ENCODE data around the gene PRPF19. TPM values are rescaled to one million over a fixed set of nuclear protein-coding genes. Genes with fewer than 3 reads are reported as not detected.
A peak's percentile ranks its signal among the peaks of the same experiment; 100 is the strongest.

PRPF19 gene
- total and polyA plus RNA-seq, 3 experiments from 2014 or later: 19.0 to 204 (median 201) TPM

DNA sequence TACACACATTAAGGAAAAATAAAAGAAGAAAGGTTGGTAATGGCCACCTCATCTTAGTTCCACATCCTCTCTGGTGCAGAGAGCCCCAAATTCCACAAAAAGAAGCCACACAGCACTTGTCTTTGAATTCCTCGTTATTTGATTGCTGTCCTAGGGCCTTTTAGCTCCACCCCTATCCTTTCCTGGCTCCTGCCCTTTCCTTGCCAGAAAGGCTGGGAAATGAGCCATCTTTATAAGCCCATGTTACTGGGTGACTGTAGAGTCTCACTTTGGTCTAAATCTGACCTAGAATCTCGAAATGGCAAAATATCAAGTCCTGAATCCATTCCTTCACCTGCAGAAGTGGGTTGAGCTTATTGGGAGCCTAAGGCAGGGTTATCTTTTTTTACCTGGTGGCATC lies 13.6 kb upstream of the PRPF19 start:
- Mint-ChIP-seq H3K4me1 (peaks cover 29 to 50% (median 32%) of the 10 kb centered on the region in 3 donors), H3K36me3 (peaks cover 22 to 55% (median 25%) of the 10 kb centered on the region in 3 donors)
- CTCF ChIA-PET: no interaction called here

DNA sequence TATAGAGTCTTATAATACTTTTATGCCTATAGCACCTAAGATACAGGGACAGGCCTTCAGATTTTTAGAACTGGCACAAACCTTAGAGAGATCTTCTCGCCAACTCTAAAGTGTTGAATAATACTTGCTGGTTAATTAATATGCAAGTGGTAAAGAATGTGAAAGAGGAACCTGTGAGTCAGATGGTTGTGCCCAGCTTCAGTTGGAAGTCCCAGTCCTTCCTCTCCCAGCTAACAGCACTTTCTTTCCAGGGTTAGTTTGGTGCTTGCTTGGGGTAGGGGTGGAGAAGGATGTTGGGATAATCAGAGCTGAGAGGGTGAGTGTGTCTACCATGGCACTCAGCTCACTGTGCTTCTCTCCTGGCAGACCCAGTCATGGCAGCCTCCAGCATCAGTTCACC lies 12.9 kb upstream of the PRPF19 start:
- Histone ChIP-seq H3K4me3 (ENCODE audit: low read length) (no peak overlapping the region), H3K4me1 (ENCODE audit: insufficient read depth, low read length) (peaks cover 23% of the 10 kb centered on the region), H3K27me3 (ENCODE audit: insufficient read depth, low read length, poor library complexity, severe bottlenecking) (peaks cover 8% of the 10 kb centered on the region), H3K9me3 (ENCODE audit: low read length) (no peaks in the 10 kb centered on the region), H3K27ac (ENCODE audit: low read depth, low read length) (no peak overlapping the region), H3K36me3 (ENCODE audit: insufficient read depth, low read length) (peaks cover 39% of the 10 kb centered on the region)
- H3K27me3 Mint-ChIP-seq: peaks cover 4 to 7% of the 10 kb centered on the region in 2 donors
- no peak for DNase-seq
- ChIA-PET CTCF (interaction anchor here (1.4 to 1.8 kb wide), 2 partner anchors 89 to 268 kb away, joined by 3 to 5 read pairs; no protein-coding TSS in a partner anchor), POLR2A (no interaction called here)
- H3K4me1 Mint-ChIP-seq: peaks cover 31 to 50% (median 33%) of the 10 kb centered on the region in 3 donors
- H3K9me3 Mint-ChIP-seq: no peaks in the 10 kb centered on the region
- H3K36me3 Mint-ChIP-seq: peaks cover 22 to 58% (median 25%) of the 10 kb centered on the region in 3 donors
- no peak overlapping the region for H3K27ac Mint-ChIP-seq
- no peak overlapping the region for H3K4me3 Mint-ChIP-seq

More for the DNA sequence above, 13.6 kb upstream of the PRPF19 start:
- peaks cover 11% of the 10 kb centered on the region for H3K27me3 ChIP-seq (ENCODE audit: insufficient read depth, low read length, poor library complexity, severe bottlenecking)
- DNase-seq: no peak
- POLR2A ChIA-PET: interaction anchor here (1.5 kb wide), 1 partner anchor 14 kb away, joined by 4 read pairs; no protein-coding TSS in a partner anchor
- H3K27me3 Mint-ChIP-seq: peaks cover 4 to 7% of the 10 kb centered on the region in 2 donors
- H3K4me1 ChIP-seq (ENCODE audit: insufficient read depth, low read length): peaks cover 25% of the 10 kb centered on the region
- no peaks in the 10 kb centered on the region for H3K9me3 Mint-ChIP-seq
- peak overlapping the region in 1 of 7 donors; percentile 18 for H3K4me3 Mint-ChIP-seq
- H3K36me3 ChIP-seq (ENCODE audit: insufficient read depth, low read length): peaks cover 39% of the 10 kb centered on the region
- H3K27ac ChIP-seq (ENCODE audit: low read depth, low read length): no peak overlapping the region
- no peak overlapping the region for H3K27ac Mint-ChIP-seq
- no peak overlapping the region for H3K4me3 ChIP-seq (ENCODE audit: low read length)
- H3K9me3 ChIP-seq (ENCODE audit: low read length): no peaks in the 10 kb centered on the region

DNA sequence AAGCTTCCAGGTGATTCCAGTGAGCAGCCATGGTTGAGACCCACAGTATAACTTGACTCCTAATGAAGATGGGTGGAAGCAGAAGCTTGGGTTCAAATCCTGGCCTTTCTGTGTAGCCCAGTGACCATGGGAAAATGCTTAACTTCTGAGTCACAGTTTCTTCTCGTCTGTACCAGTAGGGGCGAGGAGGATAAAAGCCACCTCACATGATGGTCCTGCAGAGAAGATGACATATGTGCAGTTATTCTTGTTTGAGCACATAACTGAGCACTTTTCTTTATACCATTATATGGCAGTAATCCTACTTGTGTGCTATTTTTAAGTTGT lies 12.5 kb upstream of the PRPF19 start:
- Histone ChIP-seq H3K9me3 (ENCODE audit: low read length) (no peaks in the 10 kb centered on the region), H3K4me1 (ENCODE audit: insufficient read depth, low read length) (peaks cover 20% of the 10 kb centered on the region), H3K27me3 (ENCODE audit: insufficient read depth, low read length, poor library complexity, severe bottlenecking) (peaks cover 5% of the 10 kb centered on the region), H3K27ac (ENCODE audit: low read depth, low read length) (no peak overlapping the region), H3K4me3 (ENCODE audit: low read length) (no peak overlapping the region), H3K36me3 (ENCODE audit: insufficient read depth, low read length) (peaks cover 39% of the 10 kb centered on the region)
- ChIA-PET POLR2A (no interaction called here), CTCF (interaction anchor here (1.3 to 1.8 kb wide), 3 partner anchors 9 to 269 kb away, joined by 3 to 5 read pairs (median 3); no protein-coding TSS in a partner anchor)
- H3K27me3 Mint-ChIP-seq: peaks cover 4 to 7% of the 10 kb centered on the region in 2 donors
- H3K27ac Mint-ChIP-seq: no peak overlapping the region
- no peaks in the 10 kb centered on the region for H3K9me3 Mint-ChIP-seq
- peaks cover 22 to 60% (median 25%) of the 10 kb centered on the region in 3 donors for H3K36me3 Mint-ChIP-seq
- no peak overlapping the region for H3K4me3 Mint-ChIP-seq
- no peak for DNase-seq
- H3K4me1 Mint-ChIP-seq: peaks cover 30 to 50% (median 36%) of the 10 kb centered on the region in 3 donors

DNA sequence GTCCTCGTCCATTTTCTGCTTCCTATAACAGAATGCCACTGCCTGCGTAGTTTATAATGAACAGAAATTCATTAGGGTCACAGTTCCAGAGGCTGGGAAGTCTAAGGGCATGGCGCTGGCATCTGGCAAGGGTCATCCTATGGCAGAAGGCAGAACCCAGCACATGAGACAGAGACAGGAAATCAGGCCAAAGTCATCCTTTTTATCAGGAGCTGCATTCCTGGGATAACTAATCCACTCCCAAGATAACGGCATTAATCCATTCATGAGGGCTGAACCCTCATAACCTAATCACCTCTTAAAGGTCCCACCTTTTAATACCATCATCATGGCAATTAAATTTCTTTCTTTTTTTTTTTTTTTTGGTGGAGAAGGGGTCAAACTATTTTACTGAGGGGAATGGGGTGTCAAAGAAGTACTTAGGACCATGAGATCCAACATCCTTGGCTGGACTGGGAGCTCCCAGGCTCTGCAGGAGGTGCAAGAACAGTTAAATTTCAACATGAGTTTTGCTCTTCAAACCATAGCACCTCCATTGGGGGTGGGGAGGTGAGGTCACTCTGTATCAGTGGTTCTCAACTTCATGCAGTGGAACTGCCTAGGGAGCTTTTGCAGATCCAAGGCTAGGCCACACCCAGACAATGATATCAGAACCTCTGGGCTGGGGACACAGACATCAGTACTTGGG lies 12.0 kb upstream of the PRPF19 start:
- peaks cover 33 to 51% (median 41%) of the 10 kb centered on the region in 3 donors for H3K4me1 Mint-ChIP-seq

DNA sequence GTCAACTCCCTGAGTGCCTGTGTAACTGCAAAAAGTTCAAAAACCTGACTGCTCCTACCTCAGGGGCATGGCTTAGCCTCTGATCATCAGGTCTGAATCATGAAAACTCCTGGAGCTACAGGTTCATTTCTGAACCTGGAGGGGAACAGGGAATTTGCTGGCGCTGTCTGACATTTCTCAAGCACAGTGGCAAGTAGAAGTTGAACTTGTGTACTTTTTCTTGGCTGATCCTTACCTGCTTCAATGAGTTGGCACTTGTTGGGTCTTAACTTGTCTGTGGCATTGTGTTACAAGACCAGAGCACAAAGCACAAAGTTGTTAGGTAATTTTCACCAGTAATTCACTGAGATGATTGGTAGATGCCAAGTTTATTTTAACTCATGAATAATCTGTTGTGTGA lies 10.9 kb upstream of the PRPF19 start:
- H3K4me1 Mint-ChIP-seq: peaks cover 41 to 59% (median 45%) of the 10 kb centered on the region in 3 donors
- POLR2A ChIA-PET: no interaction called here

More for the DNA sequence above, 12.0 kb upstream of the PRPF19 start:
- Histone ChIP-seq H3K4me1 (ENCODE audit: insufficient read depth, low read length) (peaks cover 20% of the 10 kb centered on the region), H3K9me3 (ENCODE audit: low read length) (no peaks in the 10 kb centered on the region), H3K27ac (ENCODE audit: low read depth, low read length) (no peak overlapping the region), H3K4me3 (ENCODE audit: low read length) (no peak overlapping the region), H3K36me3 (ENCODE audit: insufficient read depth, low read length) (peaks cover 39% of the 10 kb centered on the region), H3K27me3 (ENCODE audit: insufficient read depth, low read length, poor library complexity, severe bottlenecking) (no peaks in the 10 kb centered on the region)
- ChIA-PET CTCF (interaction anchor here (1.3 to 1.8 kb wide), 3 partner anchors 10 to 269 kb away, joined by 3 to 5 read pairs (median 3); no protein-coding TSS in a partner anchor), POLR2A (no interaction called here)
- no peaks in the 10 kb centered on the region for H3K9me3 Mint-ChIP-seq
- peak in 1 of 5 donors; percentile 23 for DNase-seq
- peak overlapping the region in 1 of 8 donors; percentile 10 for H3K27ac Mint-ChIP-seq
- peaks cover 2 to 6% of the 10 kb centered on the region in 2 donors for H3K27me3 Mint-ChIP-seq
- peaks cover 22 to 61% (median 24%) of the 10 kb centered on the region in 3 donors for H3K36me3 Mint-ChIP-seq
- H3K4me3 Mint-ChIP-seq: no peak overlapping the region

DNA sequence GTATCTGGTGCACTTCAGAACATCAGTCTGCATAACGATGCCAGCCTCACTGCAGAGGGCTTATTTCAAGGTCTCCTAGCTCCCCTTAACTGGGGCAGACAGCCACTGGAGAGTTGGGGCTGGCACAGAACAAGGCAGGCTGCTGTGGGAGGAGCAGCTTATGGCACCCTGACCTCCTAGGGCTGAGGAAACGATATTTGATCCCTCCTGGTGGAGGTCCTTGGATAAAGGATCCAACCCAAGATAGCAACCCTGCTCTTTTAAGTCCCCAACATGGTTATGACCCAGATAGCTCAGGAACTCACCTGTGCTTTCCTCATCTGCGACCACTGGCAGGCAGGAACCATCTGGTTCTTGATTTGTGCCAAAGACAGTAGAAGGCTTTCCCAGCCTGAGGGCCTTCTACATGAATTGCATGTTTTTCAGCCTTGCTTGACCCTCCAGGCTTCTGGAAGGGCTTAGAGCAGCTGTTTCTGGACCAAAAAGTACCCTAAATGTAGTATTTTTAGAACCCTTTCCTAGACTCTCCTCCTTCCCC lies 10.4 kb upstream of the PRPF19 start:
- Histone ChIP-seq H3K27me3 (ENCODE audit: insufficient read depth, low read length, poor library complexity, severe bottlenecking) (no peaks in the 10 kb centered on the region), H3K4me1 (ENCODE audit: insufficient read depth, low read length) (peaks cover 36% of the 10 kb centered on the region), H3K36me3 (ENCODE audit: insufficient read depth, low read length) (peaks cover 31% of the 10 kb centered on the region), H3K4me3 (ENCODE audit: low read length) (no peak overlapping the region), H3K27ac (ENCODE audit: low read depth, low read length) (no peak overlapping the region), H3K9me3 (ENCODE audit: low read length) (no peaks in the 10 kb centered on the region)
- Mint-ChIP-seq H3K9me3 (no peaks in the 10 kb centered on the region), H3K4me3 (peak overlapping the region in 5 of 7 donors; percentile 19 to 99 (median 47)), H3K27me3 (peaks cover 0 to 3% of the 10 kb centered on the region in 2 donors), H3K4me1 (peaks cover 47 to 64% (median 49%) of the 10 kb centered on the region in 3 donors), H3K27ac (peak overlapping the region; percentile 6 to 98 (median 66)), H3K36me3 (peaks cover 16 to 45% (median 16%) of the 10 kb centered on the region in 3 donors)
- DNase-seq: no peak
- ChIA-PET POLR2A (interaction anchor here (1.1 to 3.8 kb wide), 2 partner anchors 11 to 125 kb away, joined by 4 to 33 read pairs; partner anchors contain the start of gene PRPF19), CTCF (interaction anchor here (0.6 to 2.4 kb wide), 5 partner anchors 18 to 270 kb away, joined by 3 to 20 read pairs (median 5); partner anchors contain the start of gene CD6)

More for the DNA sequence above, 10.9 kb upstream of the PRPF19 start:
- Histone ChIP-seq H3K27me3 (ENCODE audit: insufficient read depth, low read length, poor library complexity, severe bottlenecking) (no peaks in the 10 kb centered on the region), H3K27ac (ENCODE audit: low read depth, low read length) (no peak overlapping the region), H3K4me3 (ENCODE audit: low read length) (no peak overlapping the region), H3K9me3 (ENCODE audit: low read length) (no peaks in the 10 kb centered on the region), H3K4me1 (ENCODE audit: insufficient read depth, low read length) (peaks cover 31% of the 10 kb centered on the region), H3K36me3 (ENCODE audit: insufficient read depth, low read length) (peaks cover 35% of the 10 kb centered on the region)
- peak overlapping the region in 1 of 7 donors; percentile 47 for H3K4me3 Mint-ChIP-seq
- H3K27ac Mint-ChIP-seq: peak overlapping the region in 6 of 8 donors; percentile 12 to 81 (median 66)
- H3K27me3 Mint-ChIP-seq: peaks cover 0 to 3% of the 10 kb centered on the region in 2 donors
- H3K36me3 Mint-ChIP-seq: peaks cover 18 to 50% (median 19%) of the 10 kb centered on the region in 3 donors
- DNase-seq: no peak
- CTCF ChIA-PET: interaction anchor here (0.6 kb wide), 1 partner anchor 270 kb away, joined by 3 read pairs; no protein-coding TSS in a partner anchor
- H3K9me3 Mint-ChIP-seq: no peaks in the 10 kb centered on the region

DNA sequence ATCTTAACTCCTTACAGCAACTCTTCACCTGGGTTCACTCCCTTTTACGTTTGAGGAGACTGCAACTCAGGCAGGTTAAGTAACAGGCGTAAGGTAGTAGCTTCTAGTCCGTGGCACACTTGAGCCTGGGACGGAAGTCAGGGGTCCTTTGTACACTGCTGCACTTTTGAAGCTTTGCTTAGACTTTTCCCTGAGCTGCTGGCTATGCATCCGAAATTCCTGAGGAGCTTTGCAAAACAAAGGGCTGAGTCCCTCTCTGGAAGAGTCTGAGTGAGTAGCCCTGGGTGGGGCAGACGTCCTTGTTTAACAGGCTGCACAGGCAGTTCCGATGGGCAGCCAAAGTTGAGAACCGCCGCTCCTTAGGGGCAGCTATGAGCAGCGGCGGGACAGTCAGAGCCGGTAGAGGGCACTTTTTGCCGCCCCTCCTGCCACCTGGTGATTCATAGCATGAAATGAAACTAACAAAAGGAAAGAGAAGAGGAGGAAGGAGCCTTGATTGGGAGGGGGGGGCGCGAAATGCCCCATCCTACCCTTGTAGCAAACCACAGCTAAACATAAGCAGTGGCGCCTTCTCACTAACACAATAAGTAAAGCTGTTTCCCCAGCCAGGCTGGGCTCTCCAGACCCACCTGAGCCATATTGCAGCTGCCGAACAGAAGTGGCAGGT lies 9.0 kb upstream of the PRPF19 start:
- H3K4me3 ChIP-seq (ENCODE audit: low read length): peak overlapping the region; percentile 91
- CTCF ChIA-PET: interaction anchor here (0.6 to 4.8 kb wide), 23 partner anchors 10 to 272 kb away, joined by 3 to 51 read pairs (median 4); partner anchors contain the start of genes CD6, PRPF19 and ZP1
- H3K36me3 ChIP-seq (ENCODE audit: insufficient read depth, low read length): peaks cover 18% of the 10 kb centered on the region
- DNase-seq: peak; percentile 63 to 85 (median 64)
- H3K9me3 Mint-ChIP-seq: no peaks in the 10 kb centered on the region
- peak overlapping the region; percentile 81 to 98 (median 94) for H3K27ac Mint-ChIP-seq
- H3K27me3 Mint-ChIP-seq: no peaks in the 10 kb centered on the region
- H3K4me3 Mint-ChIP-seq: peak overlapping the region; percentile 93 to 99 (median 97)
- no peaks in the 10 kb centered on the region for H3K9me3 ChIP-seq (ENCODE audit: low read length)
- peaks cover 47% of the 10 kb centered on the region for H3K4me1 ChIP-seq (ENCODE audit: insufficient read depth, low read length)
- no peaks in the 10 kb centered on the region for H3K27me3 ChIP-seq (ENCODE audit: insufficient read depth, low read length, poor library complexity, severe bottlenecking)
- H3K27ac ChIP-seq (ENCODE audit: low read depth, low read length): peak overlapping the region; percentile 82
- peaks cover 55 to 77% (median 59%) of the 10 kb centered on the region in 3 donors for H3K4me1 Mint-ChIP-seq
- peaks cover 5 to 31% (median 9%) of the 10 kb centered on the region in 3 donors for H3K36me3 Mint-ChIP-seq
- POLR2A ChIA-PET: interaction anchor here (0.9 to 3.8 kb wide), 8 partner anchors 8 to 177 kb away, joined by 3 to 33 read pairs (median 4); partner anchors contain the start of gene PRPF19
